ENCODE results near the gene C1QTNF9.
"Not testable (repeated sequence)": the region's sequence is repeated elsewhere in the genome, so short reads cannot be mapped to it uniquely, and the experiment has no call there.

Gene C1QTNF9

GRCh38 chr13:24323036-24323738 lies 13.8 kb downstream of the C1QTNF9 start:
- no peak for DNase-seq

DNA sequence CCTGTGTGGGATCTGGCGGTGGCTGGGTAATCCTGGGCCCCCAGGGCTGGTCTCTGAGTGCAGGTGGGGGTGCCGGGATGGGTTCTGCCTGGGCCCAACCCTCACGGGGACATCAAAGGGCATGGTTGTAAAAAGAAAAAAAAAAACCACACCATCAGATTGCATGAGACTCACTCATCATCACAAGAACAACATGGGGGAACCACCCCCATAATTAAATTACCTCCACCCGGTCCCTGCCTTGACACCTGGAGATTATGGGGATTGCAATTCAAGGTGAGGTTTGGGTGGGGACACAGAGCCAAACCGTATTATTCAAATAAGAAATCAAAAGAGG lies 14.3 kb downstream of the C1QTNF9 start:
- no peak for DNase-seq

DNA sequence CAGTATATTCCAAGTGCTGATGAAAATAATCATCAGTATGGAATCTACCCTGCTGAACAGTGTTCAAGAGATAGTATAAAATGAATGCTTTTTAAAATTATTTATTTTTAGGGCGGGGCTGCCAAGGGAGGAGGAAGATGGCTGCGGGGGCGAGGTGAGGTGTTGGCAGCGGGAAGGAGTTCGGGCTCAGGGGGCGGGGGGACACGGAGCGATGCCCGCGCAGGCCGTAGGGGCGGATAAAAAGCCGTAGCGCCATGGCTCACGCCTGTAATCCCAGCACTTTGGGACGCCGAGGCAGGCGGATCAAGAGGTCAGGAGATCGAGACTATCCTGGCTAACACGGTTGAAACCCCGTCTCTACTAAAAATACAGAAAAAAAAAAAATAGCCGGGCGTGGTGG lies 18.2 kb downstream of the C1QTNF9 start:
- DNase-seq, result not testable (repeated sequence)

DNA sequence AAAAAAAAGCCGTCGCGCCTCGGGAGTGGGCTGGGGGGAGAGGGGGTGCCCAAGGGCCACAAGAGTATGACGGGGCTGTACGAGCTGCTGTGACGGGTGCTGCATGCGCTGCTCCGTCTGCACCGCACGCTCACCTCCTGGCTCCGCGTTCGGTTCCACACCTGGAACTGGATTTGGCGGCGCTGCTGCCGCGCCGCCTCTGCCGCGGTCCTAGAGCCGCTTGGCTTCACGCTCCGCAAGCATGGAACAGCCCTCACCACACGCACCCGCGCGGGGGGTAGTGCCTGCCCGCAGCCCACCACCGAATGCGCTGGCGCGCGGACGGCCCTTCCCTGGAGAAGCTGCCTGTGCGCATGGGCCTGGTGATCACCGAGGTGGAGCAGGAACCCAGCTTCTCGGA lies 18.8 kb downstream of the C1QTNF9 start:
- no peak for DNase-seq

DNA sequence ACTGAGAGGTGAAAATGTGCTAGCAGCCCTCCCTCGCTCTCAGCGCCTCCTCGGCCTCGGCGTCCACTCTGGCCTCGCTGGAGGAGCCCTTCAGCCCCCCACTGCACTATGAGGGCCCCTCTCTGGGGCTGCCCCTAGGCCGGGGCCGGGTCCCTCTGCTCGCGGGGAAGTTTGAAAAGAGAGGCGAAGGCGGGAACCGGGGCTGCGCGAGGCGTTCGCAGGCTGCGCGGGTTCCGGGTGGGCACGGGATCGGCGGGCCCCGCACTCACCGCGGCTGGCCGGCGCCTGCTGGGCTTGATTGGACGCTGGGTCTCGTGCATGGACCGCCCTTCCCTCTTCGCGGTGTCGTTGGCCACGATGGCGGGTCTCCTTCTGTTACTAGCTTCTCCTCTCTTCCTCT lies 29.3 kb downstream of the C1QTNF9 start:
- DNase-seq, result no peak

GRCh38 chr13:24339937-24340607 lies 30.7 kb downstream of the C1QTNF9 start:
- DNase-seq, result no peak

DNA sequence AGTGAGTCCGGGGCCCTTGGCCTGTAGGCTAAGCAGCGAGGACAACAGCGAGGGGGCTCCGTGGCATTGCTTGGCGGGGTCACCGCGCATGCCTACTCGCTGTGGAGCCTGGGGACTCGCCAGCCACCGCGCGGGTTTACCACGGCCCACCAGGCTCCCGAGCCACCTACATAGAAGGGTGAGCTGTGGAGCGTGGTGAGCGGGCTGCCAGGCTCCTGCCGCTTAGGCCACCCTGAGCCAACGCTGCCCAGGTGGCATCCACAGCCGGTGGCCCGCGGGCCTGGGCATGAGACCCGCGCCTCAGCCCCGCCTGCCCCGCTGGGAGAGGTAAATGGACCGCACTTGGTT lies 31.2 kb downstream of the C1QTNF9 start:
- DNase-seq, result no peak

DNA sequence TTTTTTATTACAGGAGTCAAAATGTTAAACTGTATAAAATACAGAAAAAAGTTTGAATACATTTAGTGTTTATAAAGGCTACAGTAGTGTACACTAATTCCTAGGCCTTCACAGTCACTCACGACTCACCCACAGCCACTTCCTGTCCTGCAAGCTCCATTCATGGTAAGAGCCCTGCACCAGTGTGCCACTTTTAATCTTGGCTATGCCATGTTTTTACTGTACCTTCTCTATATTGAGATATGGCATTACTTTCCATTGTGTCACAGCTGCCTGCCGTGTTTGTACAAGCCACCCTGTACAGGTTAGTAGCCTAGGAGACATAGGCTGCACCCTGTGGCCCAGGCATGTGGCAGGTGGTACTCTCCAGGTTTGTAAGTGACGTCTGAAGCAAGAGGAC lies 32.1 kb downstream of the C1QTNF9 start:
- DNase-seq, result no peak

- no peak for DNase-seq
Observed at GRCh38 chr13:24348385-24348784, 39.0 kb downstream of the C1QTNF9 start.

- no peak for DNase-seq
Observed at GRCh38 chr13:24348797-24349515, 39.6 kb downstream of the C1QTNF9 start.

GRCh38 chr13:24349778-24350664 lies 40.6 kb downstream of the C1QTNF9 start:
- not testable (repeated sequence) for DNase-seq

DNA sequence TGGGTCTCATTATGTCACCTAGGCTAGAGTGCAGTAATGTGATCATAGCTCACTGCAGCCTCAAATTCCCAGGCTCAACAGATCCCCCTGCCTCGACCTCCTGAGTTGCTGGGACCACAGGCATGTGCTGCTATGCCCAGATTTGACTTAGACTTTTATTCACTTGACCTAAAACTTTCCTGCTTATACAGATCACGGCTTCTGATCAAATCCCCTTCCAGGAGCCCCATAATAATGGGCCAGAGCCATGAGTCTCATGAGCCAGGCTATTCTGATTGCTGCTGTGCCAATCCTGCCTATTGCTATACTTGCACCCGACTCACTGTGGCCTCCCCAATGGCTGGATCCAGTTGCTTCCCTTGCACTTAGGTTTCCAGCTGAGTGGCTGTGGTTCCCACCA lies 42.0 kb downstream of the C1QTNF9 start:
- no peak for DNase-seq

GRCh38 chr13:24353736-24354135 lies 44.4 kb downstream of the C1QTNF9 start:
- no peak for DNase-seq

DNA sequence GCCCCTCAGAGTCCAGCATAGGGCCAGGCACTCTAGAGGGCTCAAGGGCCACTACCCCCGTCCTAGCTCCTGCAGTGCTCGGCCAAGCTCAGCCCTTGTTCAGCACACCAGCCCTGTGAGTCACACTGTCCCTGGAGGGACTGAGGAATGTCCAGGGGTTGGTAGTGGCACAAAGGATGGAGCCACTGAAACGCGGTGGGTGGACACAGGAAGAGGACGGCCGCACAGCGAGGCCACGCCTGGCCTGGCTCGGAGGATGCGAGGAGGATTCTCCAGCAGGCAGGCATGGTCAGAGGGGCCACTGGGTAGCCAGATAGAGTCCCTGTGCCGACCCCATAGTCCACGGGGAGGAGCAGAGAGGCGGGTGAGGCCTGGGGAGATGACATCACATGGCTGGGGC lies 45.7 kb downstream of the C1QTNF9 start:
- no peak for DNase-seq

- DNase-seq, result no peak
Observed at GRCh38 chr13:24356270-24356669, 46.9 kb downstream of the C1QTNF9 start.

DNA sequence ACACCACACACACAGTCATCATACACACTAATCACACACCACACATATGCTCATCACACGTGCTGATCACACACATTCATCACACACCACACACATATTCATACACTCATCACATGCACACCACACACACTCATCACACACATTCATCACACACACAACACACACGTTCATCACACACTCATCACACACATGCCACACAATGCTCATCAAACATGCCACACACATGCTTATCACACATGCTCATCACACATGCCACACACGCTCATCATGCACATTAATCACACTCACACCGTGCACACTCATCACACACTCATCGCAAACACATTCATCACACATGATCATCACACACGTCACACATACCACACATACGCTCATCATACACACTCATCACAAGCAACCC lies 47.5 kb downstream of the C1QTNF9 start:
- DNase-seq, result no peak

DNA sequence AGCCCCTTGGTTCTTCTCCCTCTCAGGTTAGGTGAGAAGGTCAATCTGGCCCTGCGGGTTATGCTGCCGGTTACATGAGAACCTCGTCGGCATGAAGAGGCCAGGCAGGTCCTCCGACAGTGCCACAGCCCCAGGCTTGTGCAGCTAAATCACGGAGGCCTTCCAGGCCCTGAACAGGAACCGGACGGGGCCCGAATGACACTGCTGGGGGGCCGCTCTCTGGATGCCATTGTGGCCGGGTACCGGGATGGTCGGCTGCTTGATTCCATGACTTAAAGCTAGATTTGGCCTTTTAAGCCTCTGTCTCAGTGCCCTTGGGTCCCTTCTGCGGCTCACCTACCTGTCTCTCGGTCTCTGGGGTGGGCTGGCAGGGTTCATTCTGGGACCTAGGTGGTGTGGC lies 48.4 kb downstream of the C1QTNF9 start:
- DNase-seq, result no peak

GRCh38 chr13:24358836-24359235 lies 49.5 kb downstream of the C1QTNF9 start:
- not testable (repeated sequence) for DNase-seq

GRCh38 chr13:24359252-24359651 lies 49.9 kb downstream of the C1QTNF9 start:
- DNase-seq, result not testable (repeated sequence)

DNA sequence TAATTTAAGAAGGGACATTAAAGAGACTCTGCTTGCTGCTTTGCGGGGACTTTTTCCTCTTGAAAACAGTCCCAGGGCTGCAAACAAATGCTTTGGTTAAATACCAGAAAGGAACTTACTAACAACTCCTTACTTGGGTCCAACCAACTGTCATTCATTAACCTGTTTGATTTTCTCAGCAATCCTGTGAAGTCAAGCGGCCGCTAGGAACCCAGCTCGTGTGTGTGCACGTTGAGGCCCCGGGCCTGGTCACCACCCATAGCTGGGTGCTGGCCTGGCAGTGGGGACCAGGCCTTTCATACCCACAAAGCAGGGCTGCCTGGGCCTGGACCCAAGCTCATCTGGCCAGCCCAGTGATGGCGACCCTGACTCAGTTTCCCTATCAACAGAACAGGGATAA lies 50.7 kb downstream of the C1QTNF9 start:
- DNase-seq, result no peak

DNA sequence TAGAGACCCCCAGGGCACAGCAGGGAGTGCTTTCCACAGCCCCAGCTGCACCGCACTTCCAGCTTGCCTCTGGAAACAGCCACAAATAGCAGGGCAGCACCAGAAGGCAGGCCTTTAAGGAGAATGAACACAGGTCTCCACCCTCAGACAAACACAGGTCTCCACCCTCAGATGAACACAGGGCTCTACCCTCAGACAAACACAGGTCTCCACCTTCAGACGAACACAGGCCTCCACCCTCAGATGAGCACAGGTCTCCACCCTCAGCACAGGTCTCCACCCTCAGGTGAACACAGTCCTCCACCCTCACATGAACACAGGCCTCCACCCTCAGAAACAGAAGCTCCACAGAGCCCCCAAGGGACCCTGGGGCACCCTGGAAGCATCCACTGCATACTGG lies 51.7 kb downstream of the C1QTNF9 start:
- DNase-seq, result no peak

- DNase-seq, result no peak
Observed at GRCh38 chr13:24361852-24362366, 52.5 kb downstream of the C1QTNF9 start.

GRCh38 chr13:24362435-24362952 lies 53.1 kb downstream of the C1QTNF9 start:
- no peak for DNase-seq

Measured in NCI-H446 (cell line).